ENCODE measurements around the gene SEPTIN8. TPM values are rescaled to one million over a fixed set of nuclear protein-coding genes. Genes with fewer than 3 reads are reported as not detected.

Gene SEPTIN8
- total and polyA plus RNA-seq, 2 of the 8 experiments (the other 6 are each of a cell fraction or from before 2014, with no cell fraction given), result 21.2 to 33.0 TPM

- peak; percentile 98 for TF ChIP-seq MAX (IDR thresholded peaks at IDR 0.05)
- no peak for TF ChIP-seq CBX5 (IDR thresholded peaks at IDR 0.05; ENCODE audit: low read depth, low read length)
- peak; percentile 86 for TF ChIP-seq SUZ12 (IDR thresholded peaks at IDR 0.05; ENCODE audit: low read length)
- TF ChIP-seq TBP (IDR thresholded peaks at IDR 0.05; ENCODE audit: low read depth, low read length), result no peak
- TF ChIP-seq MAFK (IDR thresholded peaks at IDR 0.05; ENCODE audit: low read depth, low read length), result no peak
- TF ChIP-seq CBX8 (IDR thresholded peaks at IDR 0.05; ENCODE audit: borderline replicate concordance, low read depth, low read length), result no peak
- no peak for TF ChIP-seq SP1 (IDR thresholded peaks at IDR 0.05; ENCODE audit: low read depth, low read length)
- peak in 1 of 2 experiments; percentile 8; a peak in 1 of 4 replicates for TF ChIP-seq RAD21 (IDR thresholded peaks at IDR 0.05 in 1 of 2, conservative IDR thresholded peaks at IDR 0.05 in 1 of 2; ENCODE audit: low read depth in 2 of 2, low read length in 2 of 2)
- TF ChIP-seq E2F6 (IDR thresholded peaks at IDR 0.05), result peak; percentile 94
- TF ChIP-seq KDM4A (IDR thresholded peaks at IDR 0.05; ENCODE audit: low read depth, low read length, severe bottlenecking), result peak; percentile 99
- peak; percentile 60; the same call in 1 of the 2 replicates for TF ChIP-seq RBBP5 (IDR thresholded peaks at IDR 0.05; ENCODE audit: borderline replicate concordance, low read depth, low read length)
- TF ChIP-seq RFX5 (IDR thresholded peaks at IDR 0.05; ENCODE audit: borderline replicate concordance, low read depth, low read length), result no peak
Observed at GRCh38 chr5:132814503-132815294, 37.7 kb upstream of the SEPTIN8 start (continued).

All from H1 (cell line).